ENCODE results near the gene LZTS3.
"Not testable (repeated sequence)": the region's sequence is repeated elsewhere in the genome, so short reads cannot be mapped to it uniquely, and the experiment has no call there.

LZTS3 gene

GRCh38 chr20:3172933-3173609 is at the start of gene LZTS3:
Gene LZTS3 (minus strand): TSS chr20:3173549. CDS start chr20:3167163, 6,386 bp downstream.
- DNase-seq = peak; percentile 74 to 82

- DNase-seq = no peak
These were observed 48.3 kb upstream of the LZTS3 start for GRCh38 chr20:3221398-3222226.

GRCh38 chr20:3218307-3218988 is 45.1 kb upstream of the LZTS3 start:
- DNase-seq = peak; percentile 90 to 91

GRCh38 chr20:3215359-3215917 is 42.1 kb upstream of the LZTS3 start:
- DNase-seq = not testable (repeated sequence)

- DNase-seq = no peak
These were observed 39.9 kb upstream of the LZTS3 start for GRCh38 chr20:3213226-3213625.

GRCh38 chr20:3210346-3210745 is 37.0 kb upstream of the LZTS3 start:
- DNase-seq = no peak

GRCh38 chr20:3209946-3210317 is 36.6 kb upstream of the LZTS3 start:
- DNase-seq = peak in 1 of 2 experiments; percentile 36

GRCh38 chr20:3209257-3209945 is 36.1 kb upstream of the LZTS3 start, which contains the start of gene ITPA:
Gene ITPA (plus strand): TSS chr20:3209498. CDS start chr20:3209552, 54 bp downstream.
- DNase-seq = peak; percentile 76 to 81

GRCh38 chr20:3208786-3209256 is 35.5 kb upstream of the LZTS3 start:
- DNase-seq = peak in 1 of 2 experiments; percentile 35

- peak; percentile 98 for DNase-seq
These were observed 30.9 kb upstream of the LZTS3 start, which contains the start of gene DDRGK1 for GRCh38 chr20:3204124-3204794. Gene DDRGK1 (minus strand): TSS chr20:3204682. CDS start chr20:3204627, 55 bp downstream.

GRCh38 chr20:3203315-3204123 is 30.2 kb upstream of the LZTS3 start:
- peak; percentile 55 to 70 for DNase-seq

- DNase-seq = no peak
These were observed 29.6 kb upstream of the LZTS3 start for GRCh38 chr20:3202965-3203314.

- no peak for DNase-seq
These were observed 26.8 kb upstream of the LZTS3 start for GRCh38 chr20:3199976-3200755.

GRCh38 chr20:3199206-3199605 is 25.9 kb upstream of the LZTS3 start:
- DNase-seq = no peak

GRCh38 chr20:3195590-3196237 is 22.4 kb upstream of the LZTS3 start:
- DNase-seq = no peak

GRCh38 chr20:3194617-3195280 is 21.4 kb upstream of the LZTS3 start:
- DNase-seq = no peak

- peak in 1 of 2 experiments; percentile 33 for DNase-seq
These were observed 20.7 kb upstream of the LZTS3 start for GRCh38 chr20:3193806-3194616.

Measured in activated T-cell treated with anti-CD3 and anti-CD28 coated beads, Interleukin-2, amount 50 U/mL, for 48 hours (primary cell).